Activated CD8-positive, alpha-beta memory T cell treated with anti-CD3 and anti-CD28 coated beads for 36 hours (primary cell): ENCODE measurements around the gene PRR29. TPM values are rescaled to one million over a fixed set of nuclear protein-coding genes. Genes with fewer than 3 reads are reported as not detected.

Experiments used
- CTCF ChIA-PET: fragments of 350-600 bp; sonication (Branson Sonifier 250); formaldehyde crosslinking; loops from one replicate; lab custom pipeline; 2021; ENCODE audit warnings: antibody characterized with exemption; lab: Charles Lee
- POLR2A ChIA-PET: fragments of 350-600 bp; sonication (Branson Sonifier 250); formaldehyde crosslinking; loops from one replicate; lab custom pipeline; 2021; ENCODE audit warnings: antibody characterized with exemption; lab: Charles Lee
- total RNA-seq, 2 experiments: library from RNA; stranded (reverse); gene quantifications; one replicate each; pipeline ENCODE4 v1.2.3, GENCODE V29; 2021

The PRR29 gene
- total RNA-seq, 2 experiments from 2014 or later = 0.59 to 0.67 TPM

DNA sequence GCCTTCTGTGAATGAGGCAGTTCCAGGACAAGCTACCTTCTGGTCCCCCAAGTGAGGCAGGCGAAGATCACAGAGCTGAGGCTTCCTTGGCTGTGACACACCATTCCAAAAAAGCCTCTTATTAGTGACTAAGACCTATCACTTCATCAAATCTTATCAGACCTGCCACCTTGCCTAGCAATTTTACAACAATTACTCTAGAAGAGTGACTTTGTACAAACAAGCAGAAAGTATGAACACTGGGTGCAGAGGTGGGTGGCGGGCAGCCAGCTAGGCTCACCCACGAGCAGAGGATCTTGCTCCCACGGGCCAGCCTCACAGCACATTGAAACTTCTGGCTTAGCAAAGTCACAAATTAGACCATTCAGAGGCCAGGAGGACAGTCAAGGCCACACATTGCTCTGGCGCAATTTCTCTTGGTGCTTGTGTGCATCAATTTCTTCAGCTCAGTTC lies 24.5 kb downstream of the PRR29 start:
- ChIA-PET CTCF (interaction anchor here (0.7 to 3.1 kb wide), 6 partner anchors 68 to 111 kb away, joined by 3 to 9 read pairs (median 3); partner anchors contain the start of gene ERN1), POLR2A (interaction anchor here (1.0 kb wide), 1 partner anchor 108 kb away, joined by 3 read pairs; no protein-coding TSS in a partner anchor)

DNA sequence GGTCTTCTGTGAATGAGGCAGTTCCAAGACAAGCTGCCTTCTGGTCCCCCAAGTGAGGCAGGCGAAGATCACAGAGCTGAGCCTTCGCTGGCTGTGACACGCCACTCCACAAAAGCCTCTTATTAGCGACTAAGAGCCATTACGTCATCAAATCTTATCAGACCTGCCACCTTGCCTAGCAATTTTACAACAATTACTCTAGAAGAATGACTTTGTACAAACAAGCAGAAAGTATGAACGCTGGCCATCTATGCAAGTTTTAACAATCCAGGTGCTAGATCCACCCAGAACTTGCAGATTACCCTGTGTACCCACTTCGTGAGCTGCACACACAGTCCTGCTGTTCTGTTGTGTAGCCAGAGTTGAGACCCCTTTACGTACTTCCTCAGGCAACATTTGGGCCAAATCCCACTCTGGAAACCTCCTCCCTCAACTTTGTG lies 26.1 kb downstream of the PRR29 start:
- ChIA-PET POLR2A (interaction anchor here (1.1 to 4.4 kb wide), 3 partner anchors 37 to 122 kb away, joined by 3 to 26 read pairs (median 13); partner anchors contain the start of gene ERN1), CTCF (interaction anchor here (1.4 to 8.4 kb wide), 11 partner anchors 7 to 121 kb away, joined by 3 to 175 read pairs (median 10); partner anchors contain the start of genes CSHL1, ERN1 and GH1)

DNA sequence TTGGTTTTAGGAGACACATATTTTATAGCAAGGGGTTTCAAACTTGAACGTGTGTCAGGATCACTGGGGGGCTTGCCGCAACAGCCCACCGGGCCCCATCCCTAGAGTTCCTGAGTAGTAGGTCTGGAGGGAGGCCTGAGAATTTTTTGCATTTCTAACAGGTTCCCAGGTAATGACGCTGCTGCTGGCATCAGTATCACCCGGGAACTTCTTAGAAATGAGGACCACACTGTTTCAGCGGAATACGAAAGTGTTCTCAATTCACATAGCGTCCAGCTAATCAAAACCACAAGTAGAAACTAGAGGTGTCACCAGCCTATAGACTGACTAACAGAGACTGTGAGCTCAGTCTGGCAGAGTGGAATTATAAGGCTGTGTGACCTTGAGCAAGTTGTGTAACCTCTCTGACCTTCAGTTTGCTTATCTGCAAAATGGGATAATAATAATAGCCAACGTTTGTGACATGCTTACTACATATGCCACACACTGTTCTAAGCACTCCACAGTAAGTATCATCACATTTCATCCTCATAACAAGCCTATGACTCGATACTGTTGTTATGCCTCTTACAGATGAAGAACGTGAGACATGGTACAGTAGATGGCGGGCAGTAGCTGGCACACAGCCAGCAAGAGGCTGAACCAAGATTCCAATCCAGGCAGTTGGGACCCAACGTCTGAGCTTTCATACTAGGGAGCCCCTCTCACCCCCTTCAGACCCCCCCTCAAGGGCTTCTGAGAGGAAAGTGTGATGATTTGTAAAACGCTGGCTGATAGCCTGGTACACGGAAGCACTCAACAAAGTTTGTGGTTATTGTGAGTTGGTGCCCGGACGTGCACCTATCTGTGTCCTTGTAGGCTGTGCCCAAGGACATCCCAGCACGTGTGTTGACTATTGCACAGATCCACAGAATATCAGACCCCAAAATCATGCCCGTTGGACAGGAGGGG lies 26.9 kb downstream of the PRR29 start:
- CTCF ChIA-PET = interaction anchor here (0.6 to 8.4 kb wide), 41 partner anchors 8 to 257 kb away, joined by 3 to 175 read pairs (median 4); partner anchors contain the start of genes CSHL1, ERN1, GH1 and PRR29
- POLR2A ChIA-PET = interaction anchor here (0.9 to 4.4 kb wide), 5 partner anchors 8 to 121 kb away, joined by 3 to 26 read pairs (median 4); partner anchors contain the start of gene ERN1

DNA sequence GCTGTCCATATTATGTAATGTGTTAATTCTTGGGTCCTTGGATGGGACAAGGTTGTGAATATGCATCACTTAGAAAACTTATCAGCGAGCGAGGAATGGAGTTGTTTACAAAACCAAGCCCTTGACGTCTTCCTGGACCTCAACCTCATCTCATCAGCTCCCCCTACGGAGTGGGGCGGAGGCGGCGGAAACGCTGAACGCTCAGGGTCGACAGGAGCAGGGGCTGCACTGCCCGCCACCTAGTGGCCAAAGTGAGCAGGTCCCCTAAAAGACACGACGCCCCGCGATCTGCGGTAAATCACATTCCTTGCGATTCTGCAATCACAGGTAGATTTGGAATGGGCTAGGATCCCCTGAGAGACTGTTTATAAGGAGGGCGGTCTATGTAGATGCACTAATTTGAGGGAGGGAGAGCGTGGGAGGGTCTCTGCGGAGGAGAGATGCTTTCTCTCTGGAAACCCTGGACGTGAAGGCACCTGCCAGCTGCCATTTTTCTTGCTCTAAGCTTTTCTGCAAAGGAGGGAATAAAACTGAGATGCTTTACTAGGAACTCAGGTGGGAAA lies 27.7 kb downstream of the PRR29 start:
- ChIA-PET POLR2A (interaction anchor here (0.9 to 4.4 kb wide), 5 partner anchors 9 to 120 kb away, joined by 3 to 26 read pairs (median 4); partner anchors contain the start of gene ERN1), CTCF (interaction anchor here (0.6 to 8.4 kb wide), 42 partner anchors 9 to 256 kb away, joined by 3 to 175 read pairs (median 5); partner anchors contain the start of genes CSHL1, ERN1, GH1 and PRR29)

DNA sequence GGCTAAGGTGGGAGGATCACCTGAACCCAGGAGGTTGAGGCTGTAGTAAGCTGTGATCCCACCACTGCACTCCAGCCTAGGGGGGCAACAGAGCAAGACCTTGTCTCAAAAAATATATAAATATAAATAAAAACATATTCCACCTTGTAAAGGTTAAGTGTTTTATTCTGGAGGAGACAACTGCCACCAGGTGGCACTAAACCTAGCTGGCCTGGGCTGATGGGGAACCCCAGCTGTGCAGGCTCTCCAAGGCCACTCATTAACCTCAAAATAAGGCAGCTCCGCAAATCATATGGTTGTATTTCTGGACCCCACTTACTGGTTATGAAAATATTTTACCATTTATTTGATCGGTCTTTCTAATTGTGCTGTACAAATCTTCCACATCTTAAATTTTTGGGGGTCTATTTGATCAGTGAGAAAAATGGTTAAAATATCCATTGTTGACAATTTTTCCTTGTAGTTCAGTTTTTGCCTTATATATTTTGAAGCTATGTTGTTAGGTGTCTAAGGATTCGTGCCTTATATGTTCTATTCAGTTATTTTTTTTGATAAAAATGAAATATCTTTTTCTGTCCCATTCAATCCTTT lies 30.8 kb downstream of the PRR29 start:
- CTCF ChIA-PET = interaction anchor here (0.7 to 8.4 kb wide), 27 partner anchors 9 to 254 kb away, joined by 3 to 175 read pairs (median 5); partner anchors contain the start of genes CSHL1, ERN1, GH1 and ICAM2
- POLR2A ChIA-PET = interaction anchor here (0.6 to 2.0 kb wide), 4 partner anchors 9 to 185 kb away, joined by 6 to 13 read pairs (median 8); partner anchors contain the start of genes ERN1 and ICAM2

DNA sequence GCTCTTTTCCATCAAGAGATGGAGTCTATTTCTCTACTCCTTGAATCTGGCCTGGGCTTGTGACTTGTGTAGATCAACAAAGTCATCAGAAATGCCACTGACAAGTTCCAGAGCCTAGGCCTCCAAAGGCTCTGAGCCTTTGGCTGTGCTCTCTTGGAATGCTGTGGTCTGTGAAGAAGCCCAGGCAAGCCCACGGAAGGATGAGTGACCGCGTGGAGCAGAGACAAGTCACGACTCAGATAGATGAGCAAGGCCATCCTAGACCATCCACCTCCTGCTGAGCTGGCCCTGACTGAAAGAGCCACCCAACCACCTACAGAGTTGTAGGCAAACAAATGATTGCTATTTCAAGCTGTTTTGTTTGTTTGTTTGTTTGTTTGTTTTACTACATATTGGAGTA lies 33.9 kb downstream of the PRR29 start:
- POLR2A ChIA-PET = interaction anchor here (0.5 to 0.8 kb wide), 2 partner anchors 96 to 98 kb away, joined by 3 read pairs; partner anchors contain the start of gene ERN1
- CTCF ChIA-PET = interaction anchor here (3.7 to 8.4 kb wide), 2 partner anchors 100 to 113 kb away, joined by 12 to 175 read pairs; partner anchors contain the start of genes ERN1 and GH1

DNA sequence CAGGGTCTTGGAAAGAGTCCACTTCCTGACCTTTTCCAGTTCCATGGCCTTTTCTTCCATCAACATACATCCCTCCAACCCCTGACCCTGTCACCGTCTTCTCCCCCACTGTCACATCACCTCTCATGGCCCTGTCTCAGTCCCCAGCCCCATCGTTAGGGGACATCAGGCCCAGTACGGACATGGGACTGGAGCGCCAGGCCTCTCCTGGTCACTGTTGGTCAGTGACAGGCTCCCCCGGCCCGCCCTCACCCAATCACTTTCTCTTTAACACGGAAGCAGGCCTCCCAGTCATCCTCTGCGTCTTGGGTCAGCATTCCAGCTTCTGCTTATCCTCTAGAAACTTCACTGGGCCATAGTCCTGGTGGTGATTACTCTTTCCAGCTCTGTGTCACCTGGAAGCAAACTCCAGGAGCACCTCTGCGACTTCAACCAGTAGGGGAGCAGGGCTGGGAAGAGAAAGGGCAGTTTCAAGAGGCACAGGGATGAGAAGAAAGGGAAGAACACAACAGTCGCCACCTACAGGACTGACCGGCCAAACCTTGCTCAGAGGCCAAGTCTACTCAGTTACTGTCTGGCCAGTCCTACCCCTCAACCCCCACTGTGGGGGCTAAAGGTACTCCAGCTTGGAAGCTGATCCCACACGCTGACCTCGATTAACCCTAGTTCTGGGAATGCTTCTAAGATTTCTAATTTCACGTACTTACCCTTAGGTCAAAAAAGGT lies 38.2 kb downstream of the PRR29 start:
- ChIA-PET CTCF (no interaction called here), POLR2A (no interaction called here)

GRCh38 chr17:64037180-64037579 lies 39.0 kb downstream of the PRR29 start:
- POLR2A ChIA-PET = no interaction called here
- CTCF ChIA-PET = no interaction called here

GRCh38 chr17:64037802-64038201 lies 39.7 kb downstream of the PRR29 start:
- POLR2A ChIA-PET = no interaction called here
- CTCF ChIA-PET = no interaction called here

DNA sequence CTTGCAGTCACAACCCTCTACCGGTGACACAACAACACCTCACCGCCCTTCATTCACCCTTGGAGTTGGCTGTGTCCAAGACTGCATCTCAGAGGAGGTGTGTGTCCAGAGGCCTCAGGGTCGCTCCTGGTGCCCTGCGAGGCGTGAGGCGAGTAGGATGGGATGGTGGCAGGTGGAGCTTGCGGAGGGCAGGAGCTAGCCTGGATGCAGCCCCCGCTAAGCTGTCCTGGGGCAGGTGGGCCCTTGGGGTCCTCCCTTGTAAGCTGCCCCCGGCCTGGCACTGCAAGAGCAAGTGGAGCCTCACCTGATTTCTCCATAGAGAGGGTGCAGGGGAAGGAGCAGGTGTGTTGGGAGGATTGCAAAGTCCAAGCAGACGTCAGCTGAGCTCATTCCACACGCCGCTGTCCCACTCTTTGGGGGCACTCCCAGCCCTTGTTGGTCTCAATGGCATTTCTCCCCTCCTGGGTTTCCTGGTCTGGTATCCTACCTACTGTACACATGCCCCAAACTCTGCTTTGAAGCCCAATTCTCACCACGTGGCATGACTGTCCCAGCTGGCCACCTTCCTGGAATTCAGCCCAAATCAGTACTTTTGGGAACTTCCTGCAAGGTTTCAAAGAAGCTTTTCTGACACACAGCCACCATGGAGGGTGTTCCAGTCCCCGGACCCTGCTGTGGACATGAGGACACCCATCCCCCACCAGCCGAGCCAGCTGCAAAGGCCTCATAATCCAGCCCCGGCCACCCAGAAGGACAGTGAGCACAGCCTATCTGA lies 40.4 kb downstream of the PRR29 start:
- POLR2A ChIA-PET = no interaction called here
- CTCF ChIA-PET = interaction anchor here (0.6 kb wide), 1 partner anchor 99 kb away, joined by 5 read pairs; no protein-coding TSS in a partner anchor

- CTCF ChIA-PET = no interaction called here
- POLR2A ChIA-PET = no interaction called here
Measured at GRCh38 chr17:64039106-64039400, 40.9 kb downstream of the PRR29 start.

GRCh38 chr17:64040206-64040605 lies 42.1 kb downstream of the PRR29 start:
- ChIA-PET POLR2A (no interaction called here), CTCF (interaction anchor here (3.0 kb wide), 1 partner anchor 11 kb away, joined by 15 read pairs; no protein-coding TSS in a partner anchor)

DNA sequence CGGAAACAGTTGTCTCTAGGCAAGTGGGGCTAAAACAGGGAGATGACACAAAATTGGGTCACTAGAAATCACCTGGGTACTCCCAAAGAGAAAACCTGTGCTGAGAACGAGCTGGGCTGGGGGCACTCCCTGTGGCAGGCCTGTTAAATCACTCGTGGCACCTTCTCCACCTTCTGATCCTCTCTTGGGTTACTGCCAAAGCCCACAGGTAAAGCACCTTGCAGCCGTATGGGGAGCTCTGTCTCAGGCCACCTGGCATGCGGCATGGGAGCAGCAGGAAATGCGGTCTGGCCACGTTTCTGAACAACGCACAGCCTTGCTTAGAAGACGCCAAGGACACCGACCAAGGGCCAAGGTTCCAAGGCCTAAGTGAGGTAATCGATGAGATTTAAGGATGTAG lies 43.8 kb downstream of the PRR29 start:
- ChIA-PET CTCF (interaction anchor here (1.6 to 3.0 kb wide), 3 partner anchors 13 to 95 kb away, joined by 3 to 15 read pairs (median 5); no protein-coding TSS in a partner anchor), POLR2A (no interaction called here)

DNA sequence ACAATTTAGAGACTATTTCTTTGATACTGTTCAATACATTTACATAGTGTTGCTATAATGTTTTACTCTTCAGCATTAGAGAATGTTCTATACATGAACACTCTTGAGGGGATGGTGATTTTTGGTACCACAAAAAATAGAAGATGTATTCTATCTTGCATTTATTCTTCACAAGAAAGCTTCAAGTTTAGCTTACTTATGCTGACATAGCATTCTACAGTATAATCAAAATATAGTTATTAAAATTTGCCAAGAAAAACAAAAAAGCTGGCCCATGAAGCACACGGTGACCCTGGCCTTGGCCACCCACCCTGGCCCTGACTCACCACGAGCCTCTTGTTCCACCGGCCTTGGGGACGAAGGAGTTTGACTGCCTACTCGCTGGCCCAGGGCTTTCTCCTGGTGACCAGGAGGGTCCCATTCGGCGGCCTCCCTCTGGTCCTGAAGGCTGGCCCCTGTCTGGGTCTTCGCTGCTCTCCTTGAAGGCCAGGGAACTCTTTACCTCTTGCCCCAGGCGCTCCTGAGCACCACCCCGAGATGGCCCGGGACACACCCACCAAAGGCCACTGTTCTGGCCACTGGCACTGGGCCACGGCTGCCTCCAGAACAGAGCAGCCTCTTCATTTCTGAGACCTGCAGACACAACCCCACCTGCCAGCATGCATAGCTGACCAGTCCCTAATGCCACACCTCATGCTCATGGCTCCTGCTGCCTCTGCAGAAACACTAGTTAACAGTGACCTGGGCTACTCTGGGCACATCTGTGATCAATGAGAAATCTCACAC lies 44.7 kb downstream of the PRR29 start:
- CTCF ChIA-PET = interaction anchor here (1.6 to 3.0 kb wide), 3 partner anchors 14 to 96 kb away, joined by 3 to 15 read pairs (median 5); no protein-coding TSS in a partner anchor
- POLR2A ChIA-PET = no interaction called here

DNA sequence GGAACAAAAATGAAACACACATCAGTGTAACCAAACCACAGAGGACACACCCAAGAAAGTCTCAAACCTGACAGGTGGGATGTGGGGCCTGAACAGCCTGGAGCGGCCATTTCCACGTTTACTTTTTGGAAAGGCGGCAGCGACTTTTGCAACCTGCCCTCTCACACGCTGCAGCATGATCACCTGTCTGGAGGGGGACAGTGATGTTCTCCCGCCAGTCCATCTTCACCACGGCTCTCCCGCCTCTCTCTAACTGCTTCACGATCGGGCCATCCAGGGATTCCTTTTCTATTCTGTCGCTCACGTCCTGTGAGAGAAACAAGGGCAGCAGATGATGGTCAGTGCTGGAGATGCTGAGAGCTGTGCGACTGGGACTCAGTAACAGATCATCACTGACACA lies 47.0 kb downstream of the PRR29 start:
- POLR2A ChIA-PET = no interaction called here
- CTCF ChIA-PET = interaction anchor here (0.6 to 0.8 kb wide), 3 partner anchors 16 to 140 kb away, joined by 3 to 5 read pairs (median 3); no protein-coding TSS in a partner anchor

DNA sequence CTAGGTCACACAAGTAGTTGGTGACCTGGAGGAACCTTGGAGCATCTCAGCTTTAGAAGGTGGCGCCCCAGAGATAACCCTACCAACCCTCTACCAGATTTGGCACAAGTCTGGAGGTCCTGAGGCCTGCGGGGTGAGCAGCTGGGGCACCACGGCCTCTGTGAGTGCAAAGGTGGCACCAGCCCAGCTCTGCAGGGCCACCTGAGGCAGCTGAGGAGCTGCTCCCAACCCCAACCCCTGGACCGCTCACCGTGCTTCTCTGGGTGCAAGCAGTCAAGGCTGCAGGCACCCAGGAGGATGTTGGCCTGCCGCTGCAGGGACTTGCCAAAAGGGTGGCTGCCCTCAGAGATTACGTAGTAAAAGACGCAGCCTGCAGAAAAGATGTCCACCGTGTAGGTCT lies 50.7 kb downstream of the PRR29 start:
- POLR2A ChIA-PET = interaction anchor here (0.6 kb wide), 1 partner anchor 533 kb away, joined by 3 read pairs; no protein-coding TSS in a partner anchor
- CTCF ChIA-PET = no interaction called here
